WERI-Rb-1 (cell line): ENCODE measurements around the gene LBX2.

Experiments used
- DNase-seq: peaks from one replicate; pipeline ENCODE4 v3.0.0-alpha.2; 2020
- H3K27ac ChIP-seq: fragments of 250-450 bp; sonication (Bioruptor Pico); 2 replicates; pipeline ENCODE4 v1.5.1; 2020; ENCODE audit warnings: mild to moderate bottlenecking, moderate library complexity
- H3K27me3 ChIP-seq: fragments of 250-450 bp; sonication (Bioruptor Pico); 2 replicates; pipeline ENCODE4 v1.5.1; 2021; ENCODE audit warnings: mild to moderate bottlenecking, low read depth, moderate library complexity; ENCODE audit not compliant: insufficient read depth, severe bottlenecking
- H3K36me3 ChIP-seq: fragments of 250-450 bp; sonication (Bioruptor Pico); 2 replicates; pipeline ENCODE4 v1.5.1; 2020; ENCODE audit warnings: mild to moderate bottlenecking, moderate library complexity
- H3K4me3 ChIP-seq: 2 replicates; pipeline ENCODE4 v1.5.1; 2011; ENCODE audit warnings: low read depth, mild to moderate bottlenecking, control low read depth, low read length
- H3K9me3 ChIP-seq: fragments of 250-450 bp; sonication (Bioruptor Pico); 2 replicates; pipeline ENCODE4 v1.5.1; 2021; ENCODE audit warnings: mild to moderate bottlenecking, moderate library complexity; ENCODE audit not compliant: severe bottlenecking
- CTCF ChIP-seq: IDR thresholded peaks from 2 replicates; pipeline ENCODE4 v1.5.1; 2011; ENCODE audit warnings: low read depth, mild to moderate bottlenecking, control low read depth, inconsistent platforms, low read length

LBX2 gene

GRCh38 chr2:74458132-74458937, 41.1 kb downstream of the LBX2 start, which contains the start of gene WBP1:
TSS of gene WBP1 (plus strand) at chr2:74458438. CDS start at chr2:74458603, 165 bp downstream.
- H3K9me3 ChIP-seq, result no peaks in the 10 kb centered on the region
- TF ChIP-seq CTCF, result no peak
- no peaks in the 10 kb centered on the region for H3K27me3 ChIP-seq
- H3K4me3 ChIP-seq, result peak within 1 kb of the TSS; percentile 83
- peaks cover 32% of the 10 kb centered on the region for H3K36me3 ChIP-seq
- peak within 1 kb of the TSS; percentile 92 for H3K27ac ChIP-seq
- DNase-seq, result peak; percentile 100

- Histone ChIP-seq H3K27ac (peak overlapping the region; percentile 92), H3K27me3 (no peaks in the 10 kb centered on the region), H3K9me3 (no peaks in the 10 kb centered on the region), H3K36me3 (peaks cover 25% of the 10 kb centered on the region), H3K4me3 (peak overlapping the region; percentile 81)
- peak; percentile 92 for DNase-seq
- TF ChIP-seq CTCF, result 0 out of 2 replicates have a peak, but pooled peaks have one; percentile 0
Measured at GRCh38 chr2:74457549-74458131, 41.8 kb downstream of the LBX2 start.

GRCh38 chr2:74457129-74457548, 42.3 kb downstream of the LBX2 start:
- H3K4me3 ChIP-seq, result peak overlapping the region; percentile 81
- H3K9me3 ChIP-seq, result no peaks in the 10 kb centered on the region
- H3K27ac ChIP-seq, result peak overlapping the region; percentile 92
- H3K27me3 ChIP-seq, result no peaks in the 10 kb centered on the region
- peaks cover 20% of the 10 kb centered on the region for H3K36me3 ChIP-seq
- DNase-seq, result no peak
- 0 out of 2 replicates have a peak, but pooled peaks have one; percentile 0 for TF ChIP-seq CTCF

GRCh38 chr2:74454654-74455511, 44.5 kb downstream of the LBX2 start, which contains the start of gene INO80B:
TSS of gene INO80B (plus strand) at chr2:74455087. CDS start at chr2:74455117, 30 bp downstream.
- 0 out of 2 replicates have a peak, but pooled peaks have one; percentile 17 for TF ChIP-seq CTCF
- Histone ChIP-seq H3K4me3 (peak within 1 kb of the TSS; percentile 71), H3K27ac (peak within 1 kb of the TSS; percentile 46), H3K27me3 (no peaks in the 10 kb centered on the region), H3K9me3 (no peaks in the 10 kb centered on the region), H3K36me3 (peaks cover 5% of the 10 kb centered on the region)
- peak; percentile 98 for DNase-seq

- no peak for DNase-seq
- Histone ChIP-seq H3K9me3 (no peaks in the 10 kb centered on the region), H3K4me3 (no peak overlapping the region), H3K27ac (no peak overlapping the region), H3K36me3 (no peaks in the 10 kb centered on the region), H3K27me3 (no peaks in the 10 kb centered on the region)
- TF ChIP-seq CTCF, result no peak
Measured at GRCh38 chr2:74450570-74451190, 48.7 kb downstream of the LBX2 start.
